Erythroblast (primary cell): ENCODE data around the gene PDE1C.

Experiments
- GATA1 ChIP-seq: IDR thresholded peaks from 2 replicates; pipeline ENCODE4 v1.6.1; 2011; ENCODE audit warnings: low read depth, mild to moderate bottlenecking, control low read depth, low read length, moderate library complexity
- POLR2A ChIP-seq: IDR thresholded peaks from 2 replicates; pipeline ENCODE4 v1.6.1; 2011; ENCODE audit warnings: mild to moderate bottlenecking, low read length

DNA sequence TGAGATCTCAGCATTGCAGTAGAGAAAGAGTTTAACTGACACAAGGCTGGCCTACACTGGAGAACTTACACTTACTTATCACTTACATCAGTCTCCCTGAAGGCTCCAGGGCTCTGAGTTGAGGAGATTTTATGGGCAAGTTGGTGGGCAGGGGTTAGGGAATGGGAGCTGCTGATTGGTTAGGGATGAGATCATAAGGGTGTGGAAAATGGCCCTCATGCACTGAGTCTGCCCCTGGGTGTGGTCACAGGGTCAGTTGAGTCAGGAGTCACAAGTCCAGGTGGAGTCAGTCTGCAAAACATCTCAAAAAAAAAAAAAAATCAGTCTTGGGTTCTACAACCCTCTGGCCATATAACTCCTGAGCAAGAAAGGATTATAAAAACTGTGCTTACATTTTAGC lies 322.7 kb downstream of the PDE1C start:
- no peak for TF ChIP-seq POLR2A
- no peak for TF ChIP-seq GATA1
